ENCODE data around the gene GRIK1.
"Not testable (repeated sequence)": the region's sequence is repeated elsewhere in the genome, so short reads cannot be mapped to it uniquely, and the experiment has no call there.

GRIK1 gene

DNA sequence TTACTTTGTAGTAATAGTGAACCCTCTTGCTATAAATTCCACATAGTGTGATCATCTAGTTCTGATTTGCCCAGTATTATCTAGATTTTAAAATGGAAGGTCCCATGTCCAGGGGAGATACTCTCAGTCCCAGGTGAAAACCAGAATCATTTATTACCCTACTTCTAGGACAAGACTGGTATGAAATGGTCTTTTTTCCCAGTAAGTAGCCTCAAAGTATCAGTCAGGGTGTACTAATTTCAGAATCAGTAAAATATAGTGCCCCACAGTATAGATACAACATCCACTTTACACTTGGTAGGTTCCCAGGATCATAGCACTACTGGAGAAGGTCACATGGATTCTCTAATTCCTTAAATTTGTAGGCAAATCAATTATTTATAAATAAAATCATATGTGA lies 318.3 kb downstream of the GRIK1 start:
- DNase-seq (ENCODE audit: low read depth in 1 of 2, low spot score in 1 of 2): no peak

DNA sequence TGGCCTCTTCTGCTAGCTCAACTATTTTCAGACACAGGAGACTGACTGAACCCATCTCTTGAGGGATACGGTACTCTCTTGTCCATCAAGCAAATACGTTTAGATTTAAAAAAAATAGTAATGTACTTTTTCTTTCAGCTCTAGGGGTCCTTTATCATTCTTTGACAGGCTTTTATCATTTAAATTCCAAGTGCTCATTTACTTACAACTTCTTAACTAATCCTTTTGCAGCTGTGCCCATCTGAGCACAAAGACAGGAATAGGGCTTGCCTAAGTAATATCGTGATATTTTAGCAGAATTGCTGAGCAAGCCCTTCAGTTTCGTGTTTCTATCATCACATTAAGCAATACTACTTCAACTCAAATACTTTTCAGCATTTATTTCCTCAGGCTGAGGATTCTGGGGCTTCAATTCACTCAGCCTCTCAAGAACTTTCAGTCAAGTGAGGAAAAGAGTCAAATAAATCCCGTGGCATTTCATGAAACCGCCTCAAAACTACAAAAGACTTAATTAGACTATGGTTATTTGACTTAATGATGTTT lies 323.5 kb downstream of the GRIK1 start:
- DNase-seq (ENCODE audit: low read depth in 1 of 2, low spot score in 1 of 2): no peak

DNA sequence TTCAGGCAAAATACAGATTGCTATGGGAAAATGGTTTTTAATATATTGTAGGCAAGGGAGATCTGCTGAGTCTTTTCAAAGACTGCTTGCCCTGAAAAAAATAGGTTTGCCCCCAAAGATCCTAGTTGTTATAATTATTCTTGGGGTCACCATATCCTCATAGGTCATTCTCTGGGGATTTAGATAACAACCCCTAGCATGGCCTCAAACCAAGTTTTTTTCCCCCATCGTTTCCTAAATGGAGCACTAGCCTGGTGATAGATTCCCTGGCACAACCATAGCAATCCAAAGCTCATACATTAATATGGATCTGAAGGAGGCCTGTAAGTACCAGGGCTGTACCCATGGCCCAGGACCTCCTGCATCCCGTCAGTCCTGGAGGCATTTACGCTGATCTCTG lies 325.9 kb downstream of the GRIK1 start:
- DNase-seq (ENCODE audit: low read depth in 1 of 2, low spot score in 1 of 2): no peak

DNA sequence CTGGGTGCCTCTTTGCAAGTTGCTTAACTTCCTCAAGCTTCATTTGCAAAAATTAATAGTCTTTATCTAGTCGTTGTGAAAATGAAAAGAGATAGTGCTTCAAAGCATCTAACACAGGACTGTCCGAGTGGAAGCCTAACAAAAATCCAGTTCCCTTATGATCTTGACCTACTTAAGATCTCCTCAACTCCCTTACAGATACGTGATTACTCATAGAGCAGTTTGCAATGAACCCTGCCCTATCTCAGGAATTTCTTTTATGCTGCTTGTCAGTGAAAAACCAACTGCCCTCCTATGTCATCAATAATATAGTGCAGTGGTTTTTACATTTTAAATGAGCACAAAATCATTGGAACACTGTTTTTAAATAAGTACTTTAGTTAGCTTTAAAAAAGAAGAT lies 326.8 kb downstream of the GRIK1 start:
- DNase-seq (ENCODE audit: low read depth in 1 of 2, low spot score in 1 of 2): no peak

DNA sequence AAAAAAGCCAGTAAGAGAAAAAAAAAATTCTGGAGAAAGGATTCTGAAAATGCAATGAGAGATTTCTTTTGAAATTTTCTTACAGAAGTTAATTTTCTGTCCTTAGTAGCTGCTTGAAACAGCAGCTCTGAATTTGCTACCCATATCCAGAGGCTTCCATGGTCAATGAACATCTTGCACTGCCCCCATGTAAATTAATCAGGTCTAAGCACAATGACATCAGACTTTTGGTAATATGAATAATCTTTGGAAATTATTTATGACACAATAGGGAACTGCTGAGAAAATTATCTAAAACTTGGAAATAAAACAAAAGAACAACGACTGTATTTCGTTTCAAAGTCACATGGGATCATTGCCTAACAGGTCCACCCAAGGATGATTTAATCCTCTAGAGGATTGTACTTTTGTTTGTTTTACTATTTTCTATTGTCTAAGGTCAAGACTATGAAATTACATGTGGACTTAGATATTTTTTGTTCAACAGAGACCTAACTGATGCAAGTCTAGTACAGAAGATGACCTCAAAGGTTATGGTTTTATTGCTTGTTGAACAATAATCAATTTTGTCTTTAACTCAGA lies 328.9 kb downstream of the GRIK1 start:
- no peak for DNase-seq (ENCODE audit: low read depth in 1 of 2, low spot score in 1 of 2)

DNA sequence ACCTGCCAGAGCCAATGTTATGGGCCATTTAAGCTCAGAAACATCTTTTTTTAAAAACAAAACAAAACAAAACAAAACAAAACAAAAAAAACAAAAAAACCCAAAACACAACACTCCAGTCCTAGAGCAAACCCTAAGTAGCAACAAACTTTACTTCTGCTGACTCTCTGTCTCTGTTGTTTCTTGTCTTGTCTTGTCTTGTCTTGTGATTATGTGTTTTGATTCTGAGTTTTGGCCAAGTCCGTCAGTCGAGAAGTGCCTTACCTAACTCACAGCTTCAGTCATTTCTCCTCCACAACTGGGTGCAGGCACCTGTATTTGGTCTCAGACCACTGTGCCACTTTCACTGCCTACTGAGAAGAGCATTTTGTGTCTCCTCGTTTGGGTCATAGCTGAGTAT lies 333.2 kb downstream of the GRIK1 start:
- no peak for DNase-seq (ENCODE audit: low read depth in 1 of 2, low spot score in 1 of 2)

DNA sequence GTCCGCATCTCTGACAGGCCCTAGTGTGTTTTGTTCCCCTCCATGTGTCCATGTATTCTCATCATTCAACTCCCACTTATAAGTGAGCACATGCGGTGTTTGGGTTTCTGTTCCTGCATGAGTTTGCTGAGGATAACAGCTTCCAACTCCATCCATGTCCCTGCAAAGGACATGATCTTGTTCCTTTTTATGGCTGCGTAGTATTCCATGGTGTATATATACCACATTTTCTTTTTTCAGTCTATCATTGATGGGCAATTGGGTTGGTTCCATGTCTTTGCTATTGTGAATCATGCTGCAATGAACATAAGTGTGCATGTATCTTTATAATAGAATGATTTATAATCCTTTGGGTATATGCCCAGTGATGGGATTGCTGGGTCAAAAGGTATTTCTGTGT lies 334.6 kb downstream of the GRIK1 start:
- not testable (repeated sequence) for DNase-seq (ENCODE audit: low read depth in 1 of 2, low spot score in 1 of 2)

- no peak for DNase-seq (ENCODE audit: low read depth in 1 of 2, low spot score in 1 of 2)
Observed at GRCh38 chr21:29604076-29604475, 335.7 kb downstream of the GRIK1 start.

DNA sequence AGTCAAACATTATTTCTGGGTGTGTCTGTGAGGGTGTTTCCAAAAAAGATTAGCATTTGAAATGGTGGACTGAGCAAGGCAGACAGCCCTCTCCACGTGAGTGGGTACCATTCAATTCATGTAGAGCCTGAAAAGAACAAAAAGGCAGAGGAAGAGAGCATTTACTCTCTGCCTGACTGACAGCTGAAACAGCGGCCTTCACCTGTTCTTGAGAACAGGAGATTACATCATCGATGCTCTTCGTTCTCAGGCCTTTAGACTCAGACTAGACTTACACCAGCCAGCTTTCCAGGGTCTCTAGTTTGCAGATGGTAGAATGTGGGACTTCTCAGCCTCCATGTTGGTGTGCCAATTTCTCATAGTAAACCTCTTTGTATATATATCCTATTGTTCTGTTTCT lies 338.7 kb downstream of the GRIK1 start:
- no peak for DNase-seq (ENCODE audit: low read depth in 1 of 2, low spot score in 1 of 2)

DNA sequence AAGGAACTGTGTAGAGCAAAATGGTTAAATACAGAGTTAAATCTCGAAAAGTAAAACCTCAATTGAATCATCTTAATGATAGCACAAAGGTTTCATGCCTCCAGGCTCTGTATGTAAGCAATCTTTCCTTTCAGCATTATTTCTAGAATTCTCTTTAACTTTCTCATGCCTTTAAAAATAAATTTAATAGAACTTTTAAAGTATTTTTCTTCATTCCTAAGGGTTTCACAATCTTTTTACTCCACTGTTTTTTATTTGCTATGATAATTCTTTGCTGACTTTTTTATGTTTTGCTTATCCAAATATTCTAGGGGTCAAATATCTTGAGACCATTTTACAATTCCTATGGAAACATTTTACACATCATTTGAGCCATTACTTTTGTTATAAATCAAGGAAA lies 353.1 kb downstream of the GRIK1 start:
- DNase-seq (ENCODE audit: low read depth in 1 of 2, low spot score in 1 of 2): no peak

- DNase-seq (ENCODE audit: low read depth in 1 of 2, low spot score in 1 of 2): no peak
Observed at GRCh38 chr21:29585462-29585861, 354.3 kb downstream of the GRIK1 start.

DNA sequence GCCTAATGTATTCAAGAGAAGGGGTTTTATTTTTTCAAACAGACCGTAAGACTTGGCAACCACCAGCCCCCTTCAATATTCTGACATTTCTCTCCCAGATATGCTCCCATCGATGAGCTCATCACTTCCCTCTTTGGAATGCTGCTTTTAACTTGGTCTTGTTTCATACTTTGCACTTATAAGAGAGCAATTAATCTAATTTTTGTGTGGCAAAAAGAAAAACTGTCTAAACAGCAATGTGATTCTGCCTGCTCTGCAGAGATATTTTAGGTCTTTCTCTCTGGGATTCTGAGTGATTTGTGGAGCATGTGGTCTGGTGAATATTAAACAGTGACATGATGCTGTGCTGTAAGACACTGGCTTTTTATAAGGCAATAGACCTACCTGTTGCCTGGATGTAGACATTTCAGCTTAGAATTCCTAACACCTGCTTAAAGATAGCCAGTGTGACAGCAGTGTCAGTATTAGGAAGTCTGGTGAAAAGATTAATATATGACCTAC lies 356.3 kb downstream of the GRIK1 start:
- no peak for DNase-seq (ENCODE audit: low read depth in 1 of 2, low spot score in 1 of 2)

DNA sequence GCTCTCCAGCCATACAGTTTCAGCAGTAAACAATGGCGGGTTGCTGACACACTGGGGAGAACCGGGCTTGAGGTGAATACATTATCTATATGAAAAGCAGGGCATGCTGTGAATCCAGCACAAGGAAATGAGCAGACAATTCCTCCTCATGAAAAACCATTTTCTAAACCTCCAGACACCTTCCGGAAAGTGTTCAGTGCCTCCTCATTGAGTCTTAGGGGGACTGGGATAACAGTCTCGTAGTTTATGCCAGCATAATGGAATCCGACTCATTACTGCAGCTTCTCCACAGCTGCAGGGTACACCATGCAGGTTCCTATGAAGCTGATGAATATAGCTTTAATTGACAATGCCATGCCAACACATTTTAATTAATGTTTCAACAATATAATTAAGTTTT lies 356.9 kb downstream of the GRIK1 start:
- DNase-seq (ENCODE audit: low read depth in 1 of 2, low spot score in 1 of 2): no peak

DNA sequence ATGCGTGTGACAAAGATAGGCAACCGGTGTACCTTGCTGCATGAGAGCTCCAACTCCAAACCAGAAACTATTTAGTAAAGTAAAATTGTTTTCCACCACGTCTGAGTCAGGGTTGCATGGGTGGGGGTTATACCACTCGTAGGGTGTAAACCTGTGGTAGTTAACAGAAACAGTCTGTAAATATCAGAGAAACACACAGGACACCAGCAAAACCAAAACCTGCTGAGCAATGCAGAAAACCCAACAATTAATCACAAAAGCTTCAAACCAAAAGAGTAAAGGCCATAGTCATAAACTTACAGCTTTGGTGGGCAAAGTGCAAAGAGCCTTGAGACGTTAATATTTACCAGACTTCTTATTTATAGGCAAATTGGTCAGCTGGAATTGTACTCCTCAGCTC lies 358.4 kb downstream of the GRIK1 start:
- no peak for DNase-seq (ENCODE audit: low read depth in 1 of 2, low spot score in 1 of 2)

GRCh38 chr21:29580732-29581285 lies 359.0 kb downstream of the GRIK1 start:
- DNase-seq (ENCODE audit: low read depth in 1 of 2, low spot score in 1 of 2): no peak

- no peak for DNase-seq (ENCODE audit: low read depth in 1 of 2, low spot score in 1 of 2)
Observed at GRCh38 chr21:29578306-29578705, 361.5 kb downstream of the GRIK1 start.

DNA sequence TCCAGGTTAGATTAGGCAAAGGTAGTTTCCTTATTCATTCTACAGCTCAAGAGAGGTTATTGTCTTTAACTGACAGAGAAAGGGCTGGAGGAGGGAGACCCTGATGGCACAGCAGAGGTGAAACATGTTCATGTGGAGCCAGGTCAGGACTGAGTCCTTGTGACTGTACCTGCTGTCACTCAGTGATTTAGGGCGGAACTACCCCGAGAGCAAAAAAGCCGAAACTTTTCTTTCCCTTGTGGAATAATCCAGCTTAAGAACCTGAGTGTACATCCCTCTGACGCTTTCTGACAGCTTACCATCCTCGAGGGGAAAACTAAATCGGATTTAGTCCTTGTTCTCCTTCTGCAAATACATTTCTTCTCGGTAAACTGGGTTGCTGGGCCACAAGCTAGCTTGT lies 367.8 kb downstream of the GRIK1 start:
- DNase-seq (ENCODE audit: low read depth in 1 of 2, low spot score in 1 of 2): no peak

- DNase-seq (ENCODE audit: low read depth in 1 of 2, low spot score in 1 of 2): no peak
Observed at GRCh38 chr21:29568020-29568697, 371.6 kb downstream of the GRIK1 start.

DNA sequence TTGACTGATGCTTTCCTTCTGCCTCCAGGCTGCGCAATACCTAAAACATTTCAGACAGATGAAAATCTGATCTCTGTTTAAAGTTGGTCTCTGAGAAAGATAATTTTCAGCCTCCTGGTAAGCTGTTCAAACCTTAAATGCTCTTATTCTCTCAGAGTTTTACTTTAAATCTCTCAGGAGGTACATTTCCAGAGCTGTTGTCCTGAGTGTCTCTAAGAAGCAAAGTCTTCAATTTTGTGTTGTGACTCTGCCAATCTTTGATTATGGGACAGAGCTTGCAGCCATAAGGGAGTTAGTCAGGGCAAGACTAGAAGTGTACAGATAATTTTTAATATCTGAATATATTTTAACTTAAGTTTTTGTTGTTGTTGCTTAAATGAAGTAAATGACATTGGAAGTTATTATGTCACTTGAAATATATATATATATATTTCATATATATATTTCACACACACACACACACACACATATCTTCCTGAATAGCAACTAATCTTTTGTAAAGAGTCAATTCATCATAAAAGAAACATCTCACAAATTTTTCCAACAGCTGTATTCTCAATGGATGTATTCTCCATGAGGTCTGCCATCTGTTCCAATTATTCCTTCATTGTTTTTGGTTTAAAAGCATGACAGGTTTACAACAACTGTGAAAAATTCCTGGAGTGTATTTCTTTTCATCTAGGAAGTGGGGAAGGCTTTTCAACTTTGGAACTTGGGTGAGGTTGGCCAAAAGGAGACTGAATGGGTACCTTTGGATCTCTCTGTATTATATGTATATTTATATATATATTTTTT lies 381.7 kb downstream of the GRIK1 start:
- no peak for DNase-seq (ENCODE audit: low read depth in 1 of 2, low spot score in 1 of 2)

- no peak for DNase-seq (ENCODE audit: low read depth in 1 of 2, low spot score in 1 of 2)
Observed at GRCh38 chr21:29557200-29557599, 382.6 kb downstream of the GRIK1 start.

- no peak for DNase-seq (ENCODE audit: low read depth in 1 of 2, low spot score in 1 of 2)
Observed at GRCh38 chr21:29555601-29556000, 384.2 kb downstream of the GRIK1 start.

GRCh38 chr21:29550205-29550604 lies 389.6 kb downstream of the GRIK1 start:
- no peak for DNase-seq (ENCODE audit: low read depth in 1 of 2, low spot score in 1 of 2)

Data from activated CD4-positive, alpha-beta T cell treated with anti-CD3 and anti-CD28 coated beads, Interleukin-2, amount 50 U/mL, for 24 hours (primary cell).